ENCODE measurements around the gene ACKR1. TPM values are rescaled to one million over a fixed set of nuclear protein-coding genes. Genes with fewer than 3 reads are reported as not detected.
A peak's percentile ranks its signal among the peaks of the same experiment; 100 is the strongest.

Gene ACKR1
- total RNA-seq, 4 donors from 2014 or later: 31.1 to 315 (median 128) TPM

- intact Hi-C loops (cut with DNase I): no loop called here
- no peaks in the 10 kb centered on the region for H3K9me3 ChIP-seq
- TF ChIP-seq POLR2AphosphoS5 (IDR thresholded peaks at IDR 0.05) (no peak), POLR2A (IDR thresholded peaks at IDR 0.05; ENCODE audit: low read depth) (no peak), CTCF (IDR thresholded peaks at IDR 0.05) (no peak), EP300 (IDR thresholded peaks at IDR 0.05) (no peak)
- WGBS: 1% methylated on average over 24 of the region's 24 CpGs
- H3K27me3 ChIP-seq: peaks cover 0 to 40% (median 0%) of the 10 kb centered on the region in 4 donors
- no peak for DNase-seq (ENCODE audit: extremely low spot score)
- H3K27ac ChIP-seq (replicated peaks in 1 of 4): peak overlapping the region in 2 of 4 donors; percentile 26 to 27
- peaks cover 0 to 4% (median 0%) of the 10 kb centered on the region in 4 donors for H3K36me3 ChIP-seq
- H3K4me1 ChIP-seq: peaks cover 7 to 18% (median 12%) of the 10 kb centered on the region in 4 donors
- peak overlapping the region; percentile 40 to 56 (median 44) for H3K4me3 ChIP-seq
Observed at GRCh38 chr1:159188375-159188788, 16.3 kb upstream of the ACKR1 start.

- H3K4me1 ChIP-seq: peaks cover 7 to 18% (median 12%) of the 10 kb centered on the region in 4 donors
- no peak for TF ChIP-seq CTCF (IDR thresholded peaks at IDR 0.05)
- TF ChIP-seq POLR2AphosphoS5 (IDR thresholded peaks at IDR 0.05): no peak
- TF ChIP-seq EP300 (IDR thresholded peaks at IDR 0.05): no peak
- no peak for TF ChIP-seq POLR2A (IDR thresholded peaks at IDR 0.05; ENCODE audit: low read depth)
- no peak overlapping the region for H3K27ac ChIP-seq (replicated peaks in 1 of 4)
- H3K4me3 ChIP-seq: no peak overlapping the region
- DNase-seq (ENCODE audit: extremely low spot score): no peak
- intact Hi-C loops (cut with DNase I): no loop called here
- WGBS: 69% methylated on average over 2 of the region's 2 CpGs
- H3K27me3 ChIP-seq: peaks cover 0 to 36% (median 0%) of the 10 kb centered on the region in 4 donors
- H3K36me3 ChIP-seq: peaks cover 0 to 8% (median 0%) of the 10 kb centered on the region in 4 donors
- no peaks in the 10 kb centered on the region for H3K9me3 ChIP-seq
Observed at GRCh38 chr1:159190441-159190840, 14.2 kb upstream of the ACKR1 start.

- Histone ChIP-seq H3K4me3 (no peak overlapping the region), H3K4me1 (no peaks in the 10 kb centered on the region), H3K36me3 (peaks cover 0 to 17% (median 0%) of the 10 kb centered on the region in 4 donors), H3K27ac (replicated peaks in 1 of 4) (no peak overlapping the region), H3K27me3 (peaks cover 0 to 14% (median 0%) of the 10 kb centered on the region in 4 donors), H3K9me3 (no peaks in the 10 kb centered on the region)
- intact Hi-C loops (cut with DNase I): no loop called here
- no peak for TF ChIP-seq POLR2A (IDR thresholded peaks at IDR 0.05; ENCODE audit: low read depth)
- peak in 1 of 3 experiments; percentile 11 for TF ChIP-seq CTCF (IDR thresholded peaks at IDR 0.05)
- no peak for DNase-seq (ENCODE audit: extremely low spot score)
- WGBS: 68% methylated on average over 5 of the region's 5 CpGs
Observed at GRCh38 chr1:159196543-159196942, 8.1 kb upstream of the ACKR1 start.

GRCh38 chr1:159197561-159198557 is 6.8 kb upstream of the ACKR1 start:
- Histone ChIP-seq H3K4me3 (peak overlapping the region in 2 of 4 donors; percentile 30 to 34), H3K36me3 (peaks cover 0 to 17% (median 0%) of the 10 kb centered on the region in 4 donors), H3K27ac (replicated peaks in 1 of 4) (no peak overlapping the region), H3K4me1 (no peaks in the 10 kb centered on the region), H3K27me3 (peaks cover 0 to 23% (median 0%) of the 10 kb centered on the region in 4 donors), H3K9me3 (no peaks in the 10 kb centered on the region)
- intact Hi-C loops (cut with DNase I): no loop called here
- no peak for DNase-seq (ENCODE audit: extremely low spot score)
- TF ChIP-seq POLR2AphosphoS5 (IDR thresholded peaks at IDR 0.05) (no peak), POLR2A (IDR thresholded peaks at IDR 0.05; ENCODE audit: low read depth) (no peak), CTCF (IDR thresholded peaks at IDR 0.05) (peak; percentile 84 to 87 (median 85)), EP300 (IDR thresholded peaks at IDR 0.05) (no peak)
- WGBS: 47% methylated on average over 12 of the region's 12 CpGs
